D721Med (cell line): Measurements from ENCODE around the gene PRKACB.

Experiments used
- DNase-seq: peaks from one replicate; pipeline ENCODE4 v3.0.0; 2011; ENCODE audit warnings: low spot score; ENCODE audit not compliant: insufficient read length
- FAIRE-seq: peaks from 2 replicates; lab custom pipeline; 2011; peaks lifted over from hg19 to GRCh38; lab: Jason Lieb, UNC
- CTCF ChIP-seq: IDR thresholded peaks from 2 replicates; pipeline ENCODE4 v1.5.1; 2012; ENCODE audit warnings: mild to moderate bottlenecking, control low read depth; ENCODE audit not compliant: insufficient read depth; ENCODE audit errors: missing control alignments

Gene PRKACB

GRCh38 chr1:84192681-84193080, 48.6 kb downstream of the PRKACB start:
- no peak for DNase-seq
- FAIRE-seq = no peak
- no peak for TF ChIP-seq CTCF

DNA sequence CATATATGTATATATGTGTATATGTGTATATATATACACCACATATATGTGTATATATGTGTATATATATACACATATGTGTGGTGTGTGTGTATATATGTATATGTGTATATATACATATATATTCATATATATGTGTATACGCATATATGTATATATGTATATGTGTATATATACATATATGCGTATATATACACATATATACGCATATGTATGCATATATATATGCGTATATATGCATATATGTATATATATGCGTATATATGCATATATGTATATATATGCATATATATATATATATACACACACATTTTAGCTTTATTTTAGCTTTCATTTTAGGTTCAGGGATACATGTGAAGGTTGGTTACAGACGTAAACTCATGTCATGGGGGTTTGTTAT, 54.8 kb downstream of the PRKACB start:
- no peak for FAIRE-seq
- no peak for DNase-seq
- no peak for TF ChIP-seq CTCF

DNA sequence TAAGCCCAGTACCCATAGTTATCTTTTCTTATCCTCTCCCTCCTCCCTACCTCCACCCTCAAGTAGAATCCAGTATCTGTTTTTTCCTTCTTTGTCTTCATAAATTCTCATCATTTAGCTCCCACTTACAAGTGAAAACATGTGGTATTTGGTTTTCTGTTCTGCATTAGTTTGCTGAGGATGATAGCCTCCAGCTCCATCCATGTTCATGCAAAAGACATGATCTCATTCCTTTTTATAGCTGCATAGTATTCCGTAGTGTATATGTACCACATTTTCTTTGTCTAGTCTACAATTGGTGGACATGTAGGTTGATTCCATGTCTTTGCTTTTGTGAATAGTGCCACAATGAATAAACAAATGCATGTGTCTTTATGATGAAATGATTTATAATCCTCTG, 55.2 kb downstream of the PRKACB start:
- FAIRE-seq = no peak
- no peak for DNase-seq
- no peak for TF ChIP-seq CTCF

- FAIRE-seq = no peak
- DNase-seq = no peak
- TF ChIP-seq CTCF = no peak
Measured at GRCh38 chr1:84202126-84202525, 58.1 kb downstream of the PRKACB start.

DNA sequence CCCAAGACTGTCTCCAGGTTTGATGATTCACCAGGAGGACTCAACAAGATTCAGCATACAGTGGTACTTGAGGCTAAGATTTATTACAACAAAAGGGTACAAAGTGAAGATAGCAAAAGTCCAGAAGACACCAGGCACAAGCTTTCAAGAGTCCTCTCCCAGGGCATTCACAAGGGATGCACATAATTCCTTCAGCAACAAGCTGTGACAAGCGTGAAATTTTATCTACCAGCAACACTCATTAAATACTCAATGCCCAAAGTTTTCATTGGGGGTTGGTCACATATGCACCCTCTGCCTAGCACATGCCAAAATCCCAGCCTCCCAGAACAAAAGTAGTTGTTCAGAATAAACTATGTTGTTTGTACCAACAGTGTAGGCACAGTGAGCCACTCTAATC, 62.3 kb downstream of the PRKACB start:
- TF ChIP-seq CTCF = no peak
- DNase-seq (no peak), FAIRE-seq (no peak)

- no peak for FAIRE-seq
- no peak for TF ChIP-seq CTCF
- no peak for DNase-seq
Measured at GRCh38 chr1:84208935-84209334, 64.9 kb downstream of the PRKACB start.

GRCh38 chr1:84214115-84214956, 70.3 kb downstream of the PRKACB start:
- FAIRE-seq (no peak), DNase-seq (no peak)
- TF ChIP-seq CTCF = no peak
